ENCODE measurements around the gene YPEL3.

The YPEL3 gene

GRCh38 chr16:30063893-30064728 lies 31.9 kb downstream of the YPEL3 start (continued):
- no peak for TF ChIP-seq ZNF132 (tag by site-specific recombination; IDR thresholded peaks at IDR 0.05; ENCODE audit: borderline replicate concordance)
- no peak for TF ChIP-seq ZNF140 (tag by site-specific recombination; IDR thresholded peaks at IDR 0.05)
- no peak for TF ChIP-seq ZNF473 (tag by site-specific recombination; IDR thresholded peaks at IDR 0.05)
- TF ChIP-seq, protein P1, sequence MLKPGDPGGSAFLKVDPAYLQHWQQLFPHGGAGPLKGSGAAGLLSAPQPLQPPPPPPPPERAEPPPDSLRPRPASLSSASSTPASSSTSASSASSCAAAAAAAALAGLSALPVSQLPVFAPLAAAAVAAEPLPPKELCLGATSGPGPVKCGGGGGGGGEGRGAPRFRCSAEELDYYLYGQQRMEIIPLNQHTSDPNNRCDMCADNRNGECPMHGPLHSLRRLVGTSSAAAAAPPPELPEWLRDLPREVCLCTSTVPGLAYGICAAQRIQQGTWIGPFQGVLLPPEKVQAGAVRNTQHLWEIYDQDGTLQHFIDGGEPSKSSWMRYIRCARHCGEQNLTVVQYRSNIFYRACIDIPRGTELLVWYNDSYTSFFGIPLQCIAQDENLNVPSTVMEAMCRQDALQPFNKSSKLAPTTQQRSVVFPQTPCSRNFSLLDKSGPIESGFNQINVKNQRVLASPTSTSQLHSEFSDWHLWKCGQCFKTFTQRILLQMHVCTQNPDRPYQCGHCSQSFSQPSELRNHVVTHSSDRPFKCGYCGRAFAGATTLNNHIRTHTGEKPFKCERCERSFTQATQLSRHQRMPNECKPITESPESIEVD (tag by site-specific recombination; IDR thresholded peaks at IDR 0.05) = no peak
- TF ChIP-seq ZBTB44 (tag by site-specific recombination; IDR thresholded peaks at IDR 0.05) = 0 out of 2 replicates have a peak, but pooled peaks have one; percentile 7
- TF ChIP-seq ZNF561 (tag by site-specific recombination; IDR thresholded peaks at IDR 0.05; ENCODE audit: borderline replicate concordance) = peak; percentile 92; the same call in 1 of the 2 replicates
- TF ChIP-seq PBX3 (CRISPR knock-in tag; IDR thresholded peaks at IDR 0.05) = no peak
- 0 out of 2 replicates have a peak, but pooled peaks have one; percentile 55 for TF ChIP-seq TRIM28 (IDR thresholded peaks at IDR 0.05; ENCODE audit: borderline replicate concordance, low read length)
- TF ChIP-seq ZNF670 (tag by site-specific recombination; IDR thresholded peaks at IDR 0.05; ENCODE audit: low read depth) = no peak
- no peak for TF ChIP-seq ZNF596 (tag by site-specific recombination; IDR thresholded peaks at IDR 0.05)
- peak; percentile 84 for TF ChIP-seq SCRT2 (tag by site-specific recombination; IDR thresholded peaks at IDR 0.05)
- no peak for TF ChIP-seq HOXC10 (CRISPR knock-in tag; IDR thresholded peaks at IDR 0.05)
- TF ChIP-seq ZSCAN23 (tag by site-specific recombination; IDR thresholded peaks at IDR 0.05) = no peak
- TF ChIP-seq ZNF341 (tag by site-specific recombination; IDR thresholded peaks at IDR 0.05; ENCODE audit: low read depth) = peak; percentile 98
- TF ChIP-seq ZNF37A (tag by site-specific recombination; IDR thresholded peaks at IDR 0.05) = no peak
- no peak for TF ChIP-seq ZNF121 (tag by site-specific recombination; IDR thresholded peaks at IDR 0.05)
- TF ChIP-seq MEIS1 (CRISPR knock-in tag; IDR thresholded peaks at IDR 0.05; ENCODE audit: borderline replicate concordance) = 0 out of 2 replicates have a peak, but pooled peaks have one; percentile 27
- TF ChIP-seq ZBTB11 (tag by site-specific recombination; conservative IDR thresholded peaks at IDR 0.05; ENCODE audit: low read depth) = peak; percentile 52
- TF ChIP-seq ATF2 (tag by site-specific recombination; IDR thresholded peaks at IDR 0.05; ENCODE audit: low read depth) = no peak
- TF ChIP-seq SP7 (tag by site-specific recombination; IDR thresholded peaks at IDR 0.05) = 0 out of 2 replicates have a peak, but pooled peaks have one; percentile 23
- no peak for TF ChIP-seq HOXA7 (CRISPR knock-in tag; IDR thresholded peaks at IDR 0.05; ENCODE audit: borderline replicate concordance)
- peak; percentile 69 for TF ChIP-seq ZNF366 (tag by site-specific recombination; conservative IDR thresholded peaks at IDR 0.05)
- no peak for TF ChIP-seq ZNF776 (tag by site-specific recombination; IDR thresholded peaks at IDR 0.05; ENCODE audit: borderline replicate concordance)
- TF ChIP-seq KLF8 (tag by site-specific recombination; IDR thresholded peaks at IDR 0.05) = no peak
- TF ChIP-seq ZNF791 (tag by site-specific recombination; IDR thresholded peaks at IDR 0.05) = no peak
- peak; percentile 98 for TF ChIP-seq PRDM10 (tag by site-specific recombination; IDR thresholded peaks at IDR 0.05)
- TF ChIP-seq FEZF1 (tag by site-specific recombination; IDR thresholded peaks at IDR 0.05) = no peak

Data from HEK293 (cell line).